AG09319 (cell line): ENCODE data around the gene RAD51B.

ENCODE experiments used
- DNase-seq: peaks from one replicate; pipeline ENCODE4 v3.0.0-alpha.2; 2010; ENCODE audit warnings: low read depth; ENCODE audit errors: extremely low read depth
- TF ChIP-seq, protein P1 (sequence below): IDR thresholded peaks from 2 replicates; pipeline ENCODE4 v1.5.1; 2011; ENCODE audit warnings: low read depth, mild to moderate bottlenecking, inconsistent platforms, low read length, moderate library complexity

Gene RAD51B

DNA sequence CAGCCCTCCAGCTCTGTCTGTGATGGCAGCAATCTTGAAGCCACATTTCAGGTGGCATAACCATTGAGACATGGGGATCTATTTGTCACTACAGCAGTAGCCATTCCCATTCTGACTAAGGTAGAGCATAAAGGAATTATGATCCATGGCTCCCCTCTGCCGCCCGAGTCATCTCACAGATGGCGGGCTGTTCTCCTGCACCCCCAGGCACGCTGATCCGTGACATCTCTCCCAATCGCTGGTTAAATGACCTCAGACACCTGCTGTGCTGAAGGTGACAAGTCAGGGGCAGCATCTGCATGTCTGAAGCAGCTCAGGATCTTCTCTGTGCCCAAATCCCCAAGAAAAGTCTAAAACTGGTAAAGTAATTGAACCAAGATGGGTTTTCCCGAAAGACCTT lies 849.0 kb downstream of the RAD51B start:
- DNase-seq: no peak
- TF ChIP-seq, protein P1, sequence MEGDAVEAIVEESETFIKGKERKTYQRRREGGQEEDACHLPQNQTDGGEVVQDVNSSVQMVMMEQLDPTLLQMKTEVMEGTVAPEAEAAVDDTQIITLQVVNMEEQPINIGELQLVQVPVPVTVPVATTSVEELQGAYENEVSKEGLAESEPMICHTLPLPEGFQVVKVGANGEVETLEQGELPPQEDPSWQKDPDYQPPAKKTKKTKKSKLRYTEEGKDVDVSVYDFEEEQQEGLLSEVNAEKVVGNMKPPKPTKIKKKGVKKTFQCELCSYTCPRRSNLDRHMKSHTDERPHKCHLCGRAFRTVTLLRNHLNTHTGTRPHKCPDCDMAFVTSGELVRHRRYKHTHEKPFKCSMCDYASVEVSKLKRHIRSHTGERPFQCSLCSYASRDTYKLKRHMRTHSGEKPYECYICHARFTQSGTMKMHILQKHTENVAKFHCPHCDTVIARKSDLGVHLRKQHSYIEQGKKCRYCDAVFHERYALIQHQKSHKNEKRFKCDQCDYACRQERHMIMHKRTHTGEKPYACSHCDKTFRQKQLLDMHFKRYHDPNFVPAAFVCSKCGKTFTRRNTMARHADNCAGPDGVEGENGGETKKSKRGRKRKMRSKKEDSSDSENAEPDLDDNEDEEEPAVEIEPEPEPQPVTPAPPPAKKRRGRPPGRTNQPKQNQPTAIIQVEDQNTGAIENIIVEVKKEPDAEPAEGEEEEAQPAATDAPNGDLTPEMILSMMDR: no peak

DNA sequence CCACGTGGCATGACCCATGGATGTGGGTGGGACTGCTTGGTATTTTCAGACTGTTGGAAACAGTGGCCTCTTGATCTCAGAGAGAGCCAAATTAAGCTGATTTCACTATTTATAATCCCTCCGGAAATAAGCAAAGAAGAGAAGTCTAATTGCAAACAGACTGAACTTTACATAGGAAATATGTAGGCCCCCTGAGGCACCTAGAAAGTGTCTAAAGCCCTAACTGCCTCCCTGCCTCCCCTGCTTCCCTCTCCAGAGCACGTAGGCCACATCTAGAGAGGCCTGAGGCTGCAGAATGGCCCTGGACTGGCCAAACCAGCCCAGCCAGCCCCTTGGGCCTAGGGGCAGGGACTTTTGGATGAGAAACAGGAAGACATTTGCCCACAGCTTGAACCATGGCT lies 849.5 kb downstream of the RAD51B start:
- no peak for DNase-seq
- TF ChIP-seq, protein P1: no peak

DNA sequence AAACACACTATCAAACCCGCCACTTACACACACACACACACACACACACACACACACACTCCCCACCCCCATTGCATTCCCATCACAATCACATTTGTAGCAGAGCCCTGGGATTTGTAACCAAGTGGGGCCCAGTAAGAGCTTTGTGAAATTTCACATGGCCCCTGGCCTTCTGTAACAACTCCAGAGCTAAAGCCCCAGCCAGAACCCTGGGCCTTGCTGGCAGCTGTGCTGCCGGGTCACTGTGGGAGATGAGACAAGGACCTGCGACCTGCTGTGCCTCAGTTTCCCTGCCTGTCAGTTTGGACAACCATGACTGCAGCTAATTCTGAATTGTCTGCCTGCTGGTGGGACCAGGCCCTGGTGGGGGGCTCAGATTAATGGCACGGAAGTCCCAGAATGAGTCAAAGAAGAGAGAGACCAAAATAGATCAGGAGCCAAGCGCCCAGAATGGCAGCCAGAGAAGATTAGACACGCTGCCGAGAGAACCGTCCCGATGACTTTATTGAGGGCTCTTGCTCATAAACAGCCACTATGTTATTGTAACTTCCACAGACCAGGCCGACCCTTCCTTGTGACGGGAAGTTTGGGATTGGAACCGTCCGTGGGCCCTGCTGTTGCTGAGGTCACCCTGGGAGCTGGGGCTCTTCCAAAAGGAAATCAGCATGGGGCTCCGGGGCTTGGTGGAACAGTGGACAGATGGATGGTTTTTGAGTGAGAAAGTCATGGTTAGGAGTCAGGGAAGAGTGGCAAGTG lies 850.2 kb downstream of the RAD51B start:
- TF ChIP-seq, protein P1: no peak
- no peak for DNase-seq

DNA sequence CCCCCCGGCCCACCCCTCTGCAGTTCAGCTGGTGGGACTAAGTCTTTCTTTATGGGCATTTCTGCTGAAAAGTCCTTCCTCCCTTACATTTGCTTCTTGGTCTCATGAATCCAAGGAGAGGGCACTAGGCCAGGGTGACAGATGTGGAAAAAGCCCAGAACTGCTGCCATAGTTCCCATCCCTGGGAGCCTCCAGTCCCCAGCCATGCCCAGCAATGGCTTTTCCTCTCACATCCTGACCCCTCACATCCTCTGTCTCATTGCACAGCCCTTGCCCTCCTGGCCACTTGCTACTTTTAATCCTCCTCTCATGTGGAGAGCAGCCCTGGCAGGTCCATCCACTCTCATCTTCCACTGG lies 850.8 kb downstream of the RAD51B start:
- TF ChIP-seq, protein P1: no peak
- no peak for DNase-seq

DNA sequence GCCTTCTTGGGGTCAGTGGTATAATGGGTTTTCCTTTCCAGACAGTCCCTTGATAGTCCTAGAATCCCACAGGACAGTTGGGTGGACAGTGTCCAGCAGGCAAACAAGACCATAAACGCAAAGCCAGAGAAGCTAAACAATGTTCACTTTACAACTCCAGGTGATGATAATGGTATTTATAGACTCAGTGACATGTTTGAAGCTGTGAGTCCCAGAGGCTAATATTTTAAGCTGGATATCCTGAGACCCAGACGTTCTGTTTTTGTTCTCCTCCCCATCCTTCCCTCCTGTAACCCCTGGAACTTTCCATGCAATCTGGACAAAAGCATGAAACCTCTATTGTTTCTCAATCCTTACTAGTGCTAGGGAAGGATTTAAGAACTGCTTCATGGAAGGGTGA lies 852.3 kb downstream of the RAD51B start:
- TF ChIP-seq, protein P1: no peak

DNA sequence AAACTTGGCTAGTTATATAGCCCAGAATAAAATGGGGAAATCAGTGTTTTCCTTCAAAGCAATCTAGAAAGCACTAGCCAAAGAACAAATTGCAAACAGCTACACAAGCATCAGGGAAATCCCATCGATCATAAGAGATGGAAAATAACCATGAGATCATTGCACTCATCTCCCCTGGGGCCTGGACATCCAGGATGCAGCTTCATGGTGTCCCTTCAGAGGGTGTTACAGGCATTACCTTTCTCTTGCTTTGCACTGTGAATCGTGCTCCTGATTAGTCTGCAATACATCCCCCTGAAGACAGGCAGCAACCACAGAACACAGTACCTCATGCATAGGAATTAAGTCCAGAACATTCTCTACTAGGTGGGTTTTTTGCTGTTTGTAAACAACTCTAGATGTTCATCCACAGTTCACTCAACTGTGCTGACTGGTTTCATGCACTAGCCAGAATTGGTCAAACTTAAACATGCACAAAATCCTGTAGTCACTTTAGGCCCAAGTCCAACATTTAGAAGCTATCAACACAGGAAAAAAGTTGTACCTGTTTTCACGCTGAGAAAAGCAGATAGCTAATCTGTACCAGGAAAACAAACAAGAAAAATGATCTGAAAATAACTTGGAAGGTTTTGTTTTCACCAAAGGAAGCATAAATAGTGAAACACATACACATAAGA lies 853.2 kb downstream of the RAD51B start:
- TF ChIP-seq, protein P1: no peak
- DNase-seq: no peak

More for the DNA sequence above, 852.3 kb downstream of the RAD51B start:
- no peak for DNase-seq

DNA sequence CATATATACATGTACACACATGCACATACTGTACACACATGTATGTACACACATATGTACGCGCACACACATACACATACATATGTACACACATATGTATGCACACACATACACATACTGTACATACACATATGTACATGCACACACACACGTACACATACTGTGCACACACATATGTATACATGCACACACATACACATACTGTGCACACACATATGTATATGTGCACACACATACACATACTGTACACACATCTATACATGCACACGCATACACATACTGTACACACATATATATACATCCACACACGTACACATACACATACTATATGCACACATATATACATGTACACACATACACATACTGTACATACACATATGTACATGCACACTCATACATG lies 853.9 kb downstream of the RAD51B start:
- no peak for DNase-seq
- TF ChIP-seq, protein P1: no peak
